ENCODE results near the gene PHOSPHO2. TPM values are rescaled to one million over a fixed set of nuclear protein-coding genes. Genes with fewer than 3 reads are reported as not detected.
"Not testable (repeated sequence)": the region's sequence is repeated elsewhere in the genome, so short reads cannot be mapped to it uniquely, and the experiment has no call there.

Gene PHOSPHO2
- total RNA-seq, 4 donors from 2014 or later = 3.5 to 5.6 (median 4.4) TPM

DNA sequence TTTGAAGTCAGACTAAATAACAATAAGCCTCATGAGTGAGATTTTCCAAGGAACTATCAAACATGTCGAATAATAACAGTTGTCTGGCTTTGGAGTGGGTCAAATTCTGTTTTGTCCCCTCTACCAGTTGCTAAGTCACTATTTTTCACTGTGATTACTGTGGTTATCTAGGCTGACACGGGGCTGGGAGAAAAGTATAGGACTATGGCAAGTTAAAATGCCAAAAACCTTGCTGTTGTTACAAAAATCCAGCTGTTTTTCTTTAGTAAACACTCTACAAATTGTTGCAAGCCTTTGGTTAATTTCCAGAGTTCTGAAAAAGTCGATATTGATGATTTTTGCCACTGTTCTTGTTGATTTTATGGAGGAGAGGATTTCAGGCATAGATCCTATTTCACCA, 1.6 kb upstream of the PHOSPHO2 start:
- 65% methylated on average over 3 of the region's 3 CpGs for WGBS
- no peak for DNase-seq (ENCODE audit: low spot score in 2 of 2)

DNA sequence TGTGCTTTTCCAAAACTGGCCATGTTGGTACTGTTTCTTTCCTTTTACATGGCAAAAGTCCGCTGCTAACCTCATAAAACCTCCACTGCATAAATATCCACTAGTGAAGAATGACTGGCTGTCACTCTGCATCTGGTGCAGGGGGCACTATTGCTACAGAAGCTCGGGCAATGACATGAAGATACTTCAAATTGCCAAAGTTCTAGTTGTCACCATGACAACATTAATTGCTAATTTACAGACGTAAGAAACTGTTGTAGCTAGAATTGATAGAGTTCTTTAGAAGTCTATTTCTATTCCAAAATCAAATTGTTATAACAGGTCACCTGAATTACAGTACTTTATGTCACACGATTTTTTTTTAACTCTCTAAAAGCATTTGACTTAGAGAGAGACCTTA, 909 bp upstream of the PHOSPHO2 start:
- no peaks in the 10 kb centered on the region for H3K27me3 ChIP-seq
- peaks cover 7% of the 10 kb centered on the region for H3K4me1 ChIP-seq
- H3K9me3 ChIP-seq = no peaks in the 10 kb centered on the region
- DNase-seq (ENCODE audit: low spot score in 2 of 2) = no peak
- H3K4me3 ChIP-seq = peak overlapping the region; percentile 89
- 14% methylated on average over 4 of the region's 4 CpGs for WGBS
- H3K36me3 ChIP-seq = no peaks in the 10 kb centered on the region
- no peak for TF ChIP-seq POLR2AphosphoS5 (IDR thresholded peaks at IDR 0.05)
- TF ChIP-seq, protein P1, sequence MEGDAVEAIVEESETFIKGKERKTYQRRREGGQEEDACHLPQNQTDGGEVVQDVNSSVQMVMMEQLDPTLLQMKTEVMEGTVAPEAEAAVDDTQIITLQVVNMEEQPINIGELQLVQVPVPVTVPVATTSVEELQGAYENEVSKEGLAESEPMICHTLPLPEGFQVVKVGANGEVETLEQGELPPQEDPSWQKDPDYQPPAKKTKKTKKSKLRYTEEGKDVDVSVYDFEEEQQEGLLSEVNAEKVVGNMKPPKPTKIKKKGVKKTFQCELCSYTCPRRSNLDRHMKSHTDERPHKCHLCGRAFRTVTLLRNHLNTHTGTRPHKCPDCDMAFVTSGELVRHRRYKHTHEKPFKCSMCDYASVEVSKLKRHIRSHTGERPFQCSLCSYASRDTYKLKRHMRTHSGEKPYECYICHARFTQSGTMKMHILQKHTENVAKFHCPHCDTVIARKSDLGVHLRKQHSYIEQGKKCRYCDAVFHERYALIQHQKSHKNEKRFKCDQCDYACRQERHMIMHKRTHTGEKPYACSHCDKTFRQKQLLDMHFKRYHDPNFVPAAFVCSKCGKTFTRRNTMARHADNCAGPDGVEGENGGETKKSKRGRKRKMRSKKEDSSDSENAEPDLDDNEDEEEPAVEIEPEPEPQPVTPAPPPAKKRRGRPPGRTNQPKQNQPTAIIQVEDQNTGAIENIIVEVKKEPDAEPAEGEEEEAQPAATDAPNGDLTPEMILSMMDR (IDR thresholded peaks at IDR 0.05) = no peak
- TF ChIP-seq EP300 (IDR thresholded peaks at IDR 0.05) = no peak
- TF ChIP-seq POLR2A (IDR thresholded peaks at IDR 0.05) = no peak
- H3K27ac ChIP-seq = no peak overlapping the region

More for the DNA sequence above, 1.6 kb upstream of the PHOSPHO2 start:
- H3K9me3 ChIP-seq = no peaks in the 10 kb centered on the region
- H3K4me3 ChIP-seq = no peak overlapping the region
- H3K36me3 ChIP-seq = no peaks in the 10 kb centered on the region
- no peaks in the 10 kb centered on the region for H3K27me3 ChIP-seq
- H3K4me1 ChIP-seq = peaks cover 7% of the 10 kb centered on the region
- TF ChIP-seq POLR2A (IDR thresholded peaks at IDR 0.05) (no peak), POLR2AphosphoS5 (IDR thresholded peaks at IDR 0.05) (no peak), EP300 (IDR thresholded peaks at IDR 0.05) (no peak)
- TF ChIP-seq, protein P1 (IDR thresholded peaks at IDR 0.05) = no peak
- H3K27ac ChIP-seq = no peak overlapping the region

DNA sequence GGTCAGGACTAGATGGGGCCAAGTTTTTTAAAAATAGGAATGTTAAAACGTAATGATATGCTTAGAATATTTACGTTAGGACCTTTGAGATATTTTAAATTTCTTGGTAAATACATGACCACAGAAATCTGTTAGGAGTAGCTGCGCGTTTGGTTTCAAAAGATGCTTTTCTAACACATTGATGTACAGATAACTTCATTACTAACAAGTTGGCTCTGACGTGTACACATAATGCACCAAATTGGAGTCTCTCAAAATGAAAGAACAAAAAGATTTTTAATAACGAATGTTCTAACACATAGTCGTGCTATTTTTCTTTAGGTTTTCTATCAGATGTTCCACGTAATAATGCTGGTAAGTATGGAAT, 608 bp downstream of the PHOSPHO2 start:
- Histone ChIP-seq H3K27me3 (no peaks in the 10 kb centered on the region), H3K27ac (peak overlapping the region; percentile 87), H3K36me3 (no peaks in the 10 kb centered on the region), H3K9me3 (no peaks in the 10 kb centered on the region), H3K4me1 (peaks cover 7% of the 10 kb centered on the region), H3K4me3 (peak overlapping the region; percentile 89)
- DNase-seq (ENCODE audit: low spot score in 2 of 2) = no peak
- TF ChIP-seq EP300 (IDR thresholded peaks at IDR 0.05) (no peak), POLR2A (IDR thresholded peaks at IDR 0.05) (no peak), POLR2AphosphoS5 (IDR thresholded peaks at IDR 0.05) (no peak)
- TF ChIP-seq, protein P1 (IDR thresholded peaks at IDR 0.05) = no peak
- WGBS = 26% methylated on average over 8 of the region's 8 CpGs

DNA sequence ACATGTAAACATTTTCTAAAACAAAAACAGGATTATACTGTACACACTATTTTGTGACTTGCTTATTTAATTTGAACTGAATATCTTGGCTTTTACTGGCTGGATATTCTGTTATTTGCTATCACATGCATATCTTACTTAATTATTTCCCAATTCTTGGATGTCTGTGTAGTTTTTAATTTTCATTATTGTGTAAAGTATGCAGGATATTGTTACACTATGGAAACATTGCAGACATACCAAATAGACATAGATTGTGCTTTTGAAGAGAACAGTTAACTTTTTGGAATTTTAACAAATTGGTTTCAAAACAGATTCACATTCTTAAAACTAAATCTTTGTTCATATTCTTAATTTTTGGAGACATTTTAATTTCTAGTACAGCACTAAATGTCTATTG, 2.1 kb downstream of the PHOSPHO2 start:
- TF ChIP-seq, protein P1 (IDR thresholded peaks at IDR 0.05) = no peak
- TF ChIP-seq POLR2AphosphoS5 (IDR thresholded peaks at IDR 0.05) = no peak
- no peak for TF ChIP-seq EP300 (IDR thresholded peaks at IDR 0.05)
- no peak for TF ChIP-seq POLR2A (IDR thresholded peaks at IDR 0.05)
- Histone ChIP-seq H3K9me3 (no peaks in the 10 kb centered on the region), H3K27ac (no peak overlapping the region), H3K4me3 (no peak overlapping the region), H3K4me1 (peaks cover 7% of the 10 kb centered on the region), H3K27me3 (no peaks in the 10 kb centered on the region), H3K36me3 (no peaks in the 10 kb centered on the region)
- DNase-seq (ENCODE audit: low spot score in 2 of 2) = no peak

DNA sequence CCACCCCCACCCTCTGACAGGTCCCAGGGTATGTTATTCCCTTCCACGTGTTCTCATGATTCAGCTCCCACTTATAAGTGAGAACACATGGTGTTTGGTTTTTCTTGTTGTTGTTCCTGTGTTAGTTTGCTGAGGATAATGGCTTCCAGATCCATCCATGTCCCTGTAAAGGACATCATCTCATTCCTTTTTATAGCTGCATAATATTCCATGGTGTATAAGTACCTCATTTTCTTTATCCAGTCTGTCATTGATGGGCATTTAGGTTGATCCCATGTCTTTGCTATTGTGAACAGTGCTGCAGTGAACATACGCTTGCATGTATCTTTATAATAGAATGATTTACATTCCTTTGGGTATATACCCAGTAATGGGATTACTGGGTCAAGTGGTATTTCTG, 4.9 kb downstream of the PHOSPHO2 start:
- WGBS = 85% methylated on average over 2 of the region's 2 CpGs
- DNase-seq (ENCODE audit: low spot score in 2 of 2); H3K4me3 ChIP-seq; H3K27ac ChIP-seq; H3K9me3 ChIP-seq; H3K27me3 ChIP-seq; H3K36me3 ChIP-seq; H3K4me1 ChIP-seq: not testable (repeated sequence)

DNA sequence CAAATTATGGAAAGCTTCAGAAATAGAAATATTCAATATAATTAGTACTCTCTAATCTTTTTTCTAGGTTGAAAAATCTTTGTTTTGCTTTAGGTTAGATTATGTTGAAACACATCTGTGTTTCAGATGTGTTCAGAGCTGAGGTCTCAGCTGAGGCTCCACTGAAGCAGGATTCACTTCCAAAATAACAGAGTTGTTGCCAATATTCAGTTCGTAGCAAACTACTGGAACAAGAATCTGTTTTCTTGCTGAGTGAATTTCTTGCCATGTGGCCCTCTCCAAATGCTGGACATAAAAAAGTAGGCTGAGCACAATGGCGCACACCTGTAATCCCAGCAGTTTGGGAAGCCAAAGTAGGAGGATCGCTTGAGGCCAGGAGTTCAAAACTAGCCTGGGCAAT, 8.7 kb downstream of the PHOSPHO2 start:
- H3K4me1 ChIP-seq = no peaks in the 10 kb centered on the region
- no peak overlapping the region for H3K4me3 ChIP-seq
- WGBS = 78% methylated on average over 3 of the region's 3 CpGs
- H3K9me3 ChIP-seq = no peaks in the 10 kb centered on the region
- TF ChIP-seq EP300 (IDR thresholded peaks at IDR 0.05) (no peak), POLR2A (IDR thresholded peaks at IDR 0.05) (no peak)
- H3K36me3 ChIP-seq = no peaks in the 10 kb centered on the region
- DNase-seq (ENCODE audit: low spot score in 2 of 2) = no peak
- H3K27ac ChIP-seq = no peak overlapping the region
- no peaks in the 10 kb centered on the region for H3K27me3 ChIP-seq

All from suprapubic skin (tissue), 4 donors.